H9 (cell line): Measurements from ENCODE around the gene ATF4. TPM values are rescaled to one million over a fixed set of nuclear protein-coding genes. Genes with fewer than 3 reads are reported as not detected.

Source experiments
- DNase-seq: peaks from one replicate; pipeline ENCODE4 v3.0.0-alpha.2; 2017
- H2AFZ ChIP-seq: one replicate; pipeline ENCODE4 v1.6.1; 2013; ENCODE audit warnings: mild to moderate bottlenecking, low read length, control low read depth, moderate library complexity
- H2AK5ac ChIP-seq: 2 replicates; pipeline ENCODE4 v1.6.1; 2013; ENCODE audit warnings: low read length, control low read depth, mixed read lengths; ENCODE audit not compliant: insufficient read length
- H2BK120ac ChIP-seq: one replicate; pipeline ENCODE4 v1.6.1; 2013; ENCODE audit warnings: low read depth, mild to moderate bottlenecking, low read length, control low read depth, inconsistent platforms; ENCODE audit not compliant: poor library complexity, severe bottlenecking
- H2BK12ac ChIP-seq: 2 replicates; pipeline ENCODE4 v1.6.1; 2013; ENCODE audit warnings: low read length, control low read depth, mixed read lengths, low read depth; ENCODE audit not compliant: insufficient read length
- H2BK15ac ChIP-seq: 2 replicates; pipeline ENCODE4 v1.6.1; 2013; ENCODE audit warnings: low read depth, low read length, control low read depth
- H2BK20ac ChIP-seq: one replicate; pipeline ENCODE4 v1.6.1; 2013; ENCODE audit warnings: low read depth, mild to moderate bottlenecking, low read length, control low read depth, inconsistent platforms; ENCODE audit not compliant: poor library complexity, severe bottlenecking
- H2BK5ac ChIP-seq: 2 replicates; pipeline ENCODE4 v1.6.1; 2013; ENCODE audit warnings: low read length, control low read depth, mixed read lengths; ENCODE audit not compliant: insufficient read length
- H3K14ac ChIP-seq: 2 replicates; pipeline ENCODE4 v1.6.1; 2013; ENCODE audit warnings: low read length, control low read depth; ENCODE audit not compliant: insufficient read depth
- H3K18ac ChIP-seq: 2 replicates; pipeline ENCODE4 v1.6.1; 2013; ENCODE audit warnings: low read depth, mild to moderate bottlenecking, mixed read lengths, low read length, control low read depth; ENCODE audit not compliant: insufficient read length
- H3K23ac ChIP-seq: 2 replicates; pipeline ENCODE4 v1.6.1; 2013; ENCODE audit warnings: low read length, control low read depth, mixed read lengths, low read depth; ENCODE audit not compliant: insufficient read length
- H3K23me2 ChIP-seq: 2 replicates; pipeline ENCODE4 v1.6.1; 2013; ENCODE audit warnings: low read depth, mild to moderate bottlenecking, mixed read lengths, low read length, control low read depth; ENCODE audit not compliant: insufficient read length, poor library complexity, severe bottlenecking
- H3K27ac ChIP-seq: 2 replicates; pipeline ENCODE4 v1.5.1; 2013; ENCODE audit warnings: low read length, control low read depth, mixed read lengths, low read depth; ENCODE audit not compliant: insufficient read length
- H3K27me3 ChIP-seq: 2 replicates; pipeline ENCODE4 v1.6.1; 2013; ENCODE audit warnings: low read length, control low read depth, inconsistent platforms; ENCODE audit not compliant: insufficient read depth
- H3K4ac ChIP-seq: 2 replicates; pipeline ENCODE4 v1.6.1; 2013; ENCODE audit warnings: low read depth, mild to moderate bottlenecking, control low read depth, inconsistent platforms, low read length, moderate library complexity
- H3K4me1 ChIP-seq: 2 replicates; pipeline ENCODE4 v1.6.1; 2013; ENCODE audit warnings: low read length, control low read depth, inconsistent platforms; ENCODE audit not compliant: insufficient read depth
- H3K4me2 ChIP-seq: 2 replicates; pipeline ENCODE4 v1.6.1; 2013; ENCODE audit warnings: low read length, control low read depth, mixed read lengths; ENCODE audit not compliant: insufficient read length, insufficient read depth
- H3K56ac ChIP-seq: 2 replicates; pipeline ENCODE4 v1.6.1; 2013; ENCODE audit warnings: low read depth, mild to moderate bottlenecking, mixed read lengths, low read length, control low read depth; ENCODE audit not compliant: insufficient read length
- H3K79me1 ChIP-seq: 2 replicates; pipeline ENCODE4 v1.6.1; 2013; ENCODE audit warnings: low read depth, mild to moderate bottlenecking, moderate library complexity, low read length, control low read depth, inconsistent platforms; ENCODE audit not compliant: insufficient read depth, poor library complexity, severe bottlenecking
- H3K79me2 ChIP-seq: 2 replicates; pipeline ENCODE4 v1.6.1; 2013; ENCODE audit warnings: low read length, control low read depth, inconsistent platforms; ENCODE audit not compliant: insufficient read depth
- H3K9ac ChIP-seq: 2 replicates; pipeline ENCODE4 v1.6.1; 2013; ENCODE audit warnings: low read length, control low read depth, mixed read lengths; ENCODE audit not compliant: insufficient read length; ENCODE audit errors: extremely low read depth
- H3K9me3 ChIP-seq: one replicate; pipeline ENCODE4 v1.6.1; 2013; ENCODE audit warnings: low read depth, low read length, inconsistent platforms; ENCODE audit not compliant: control insufficient read depth
- H3T11ph ChIP-seq: one replicate; pipeline ENCODE4 v1.6.1; 2013; ENCODE audit warnings: mild to moderate bottlenecking, low read length, control low read depth, inconsistent platforms
- H4K20me1 ChIP-seq: one replicate; pipeline ENCODE4 v1.6.1; 2013; ENCODE audit not compliant: control insufficient read depth, insufficient read length, insufficient read depth
- H4K5ac ChIP-seq: 2 replicates; pipeline ENCODE4 v1.6.1; 2013; ENCODE audit warnings: low read depth, mild to moderate bottlenecking, mixed read lengths, low read length, control low read depth; ENCODE audit not compliant: insufficient read length
- H4K8ac ChIP-seq: replicated peaks from 2 replicates; pipeline ENCODE4 v1.6.1; 2013; ENCODE audit warnings: low read length, control low read depth, mixed read lengths, low read depth; ENCODE audit not compliant: insufficient read length
- H4K91ac ChIP-seq: 2 replicates; pipeline ENCODE4 v1.6.1; 2013; ENCODE audit warnings: low read depth, mild to moderate bottlenecking, moderate library complexity, mixed read lengths, low read length, control low read depth; ENCODE audit not compliant: insufficient read length
- H3K27ac Mint-ChIP-seq, 3 experiments: 2 replicates in 2 of 3; 3 replicates in 1 of 3; pipeline ENCODE4 v1.8.0; 2020 to 2021; ENCODE audit warnings: mixed read lengths in 3 of 3, mild to moderate bottlenecking in 1 of 3, moderate library complexity in 1 of 3
- H3K27me3 Mint-ChIP-seq: 2 replicates; pipeline ENCODE4 v1.8.0; 2021; ENCODE audit warnings: low read depth, mild to moderate bottlenecking, moderate library complexity, mixed read lengths
- H3K36me3 Mint-ChIP-seq, 3 experiments: 2 replicates in 2 of 3; 3 replicates in 1 of 3; pipeline ENCODE4 v1.8.0; 2020 to 2021; ENCODE audit warnings: low read depth in 3 of 3, mixed read lengths in 3 of 3; ENCODE audit not compliant: insufficient read depth in 1 of 3
- H3K4me1 Mint-ChIP-seq, 2 experiments: 2 replicates each; pipeline ENCODE4 v1.8.0; 2020; ENCODE audit warnings: mixed read lengths in 2 of 2
- H3K4me3 Mint-ChIP-seq, 2 experiments: 2 replicates in 1 of 2; 3 replicates in 1 of 2; pipeline ENCODE4 v1.8.0; 2020 to 2021; ENCODE audit warnings: mild to moderate bottlenecking in 2 of 2, mixed read lengths in 2 of 2, moderate library complexity in 1 of 2
- H3K9me3 Mint-ChIP-seq, 2 experiments: 2 replicates in 1 of 2; 3 replicates in 1 of 2; pipeline ENCODE4 v1.8.0; 2020; ENCODE audit warnings: mild to moderate bottlenecking in 2 of 2, mixed read lengths in 2 of 2, moderate library complexity in 1 of 2
- whole genome bisulfite sequencing: extraction: QIAGEN DNeasy Blood & Tissue Kit; methylation state at CpG from one replicate; pipeline ENCODE4 v1.1.7; 2013; ENCODE audit warnings: missing lambda C conversion rate, low lambda C conversion rate, mixed read lengths; ENCODE audit not compliant: insufficient read length; ENCODE audit errors: extremely low coverage; 5-methylcytosine and 5-hydroxymethylcytosine counted together
- total RNA-seq: library from RNA; stranded (reverse); gene quantifications from 2 replicates; pipeline ENCODE4 v1.2.1, GENCODE V29; 2021
- TF ChIP-seq, protein P1 (sequence below): fragments of 200-600 bp; sonication (generic); conservative IDR thresholded peaks from 3 replicates; pipeline ENCODE4 v1.8.0; 2021; ENCODE audit warnings: antibody characterized with exemption, mild to moderate bottlenecking

ATF4 gene
- total RNA-seq, 1 experiment from 2014 or later = 455 TPM

DNA sequence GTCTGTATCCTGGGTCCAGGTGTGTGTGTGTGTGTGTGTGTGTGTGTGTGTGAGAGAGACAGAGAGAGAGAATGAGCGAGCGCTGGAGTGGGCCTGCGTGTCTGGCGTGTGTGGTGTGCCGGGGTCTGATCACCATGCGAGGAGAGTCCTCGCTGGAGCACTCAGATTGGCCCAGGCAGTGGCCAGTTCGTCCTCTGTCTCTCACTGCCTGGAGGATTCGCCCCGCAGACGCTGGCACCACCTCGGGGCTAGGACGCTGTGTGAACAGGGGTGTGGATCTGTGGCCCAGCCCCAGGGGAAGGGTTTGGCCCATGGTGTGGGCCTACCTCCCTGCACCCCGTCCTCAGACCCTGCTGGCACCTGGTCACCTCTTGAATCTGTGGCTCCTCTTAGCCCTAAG is 38.6 kb downstream of the ATF4 start:
- no peak overlapping the region for H3T11ph ChIP-seq
- H4K91ac ChIP-seq = no peak overlapping the region
- no peak for DNase-seq
- H4K8ac ChIP-seq = no peak overlapping the region
- no peak overlapping the region for H3K27ac Mint-ChIP-seq
- H3K9ac ChIP-seq = no peak overlapping the region
- no peak overlapping the region for H2BK12ac ChIP-seq
- H3K4me1 ChIP-seq = no peaks in the 10 kb centered on the region
- peaks cover 36% of the 10 kb centered on the region for H3K27me3 ChIP-seq
- no peaks in the 10 kb centered on the region; a peak in 1 of 7 replicates for H3K36me3 Mint-ChIP-seq
- no peak overlapping the region for H3K23ac ChIP-seq
- no peak overlapping the region for H2AFZ ChIP-seq
- TF ChIP-seq, protein P1, sequence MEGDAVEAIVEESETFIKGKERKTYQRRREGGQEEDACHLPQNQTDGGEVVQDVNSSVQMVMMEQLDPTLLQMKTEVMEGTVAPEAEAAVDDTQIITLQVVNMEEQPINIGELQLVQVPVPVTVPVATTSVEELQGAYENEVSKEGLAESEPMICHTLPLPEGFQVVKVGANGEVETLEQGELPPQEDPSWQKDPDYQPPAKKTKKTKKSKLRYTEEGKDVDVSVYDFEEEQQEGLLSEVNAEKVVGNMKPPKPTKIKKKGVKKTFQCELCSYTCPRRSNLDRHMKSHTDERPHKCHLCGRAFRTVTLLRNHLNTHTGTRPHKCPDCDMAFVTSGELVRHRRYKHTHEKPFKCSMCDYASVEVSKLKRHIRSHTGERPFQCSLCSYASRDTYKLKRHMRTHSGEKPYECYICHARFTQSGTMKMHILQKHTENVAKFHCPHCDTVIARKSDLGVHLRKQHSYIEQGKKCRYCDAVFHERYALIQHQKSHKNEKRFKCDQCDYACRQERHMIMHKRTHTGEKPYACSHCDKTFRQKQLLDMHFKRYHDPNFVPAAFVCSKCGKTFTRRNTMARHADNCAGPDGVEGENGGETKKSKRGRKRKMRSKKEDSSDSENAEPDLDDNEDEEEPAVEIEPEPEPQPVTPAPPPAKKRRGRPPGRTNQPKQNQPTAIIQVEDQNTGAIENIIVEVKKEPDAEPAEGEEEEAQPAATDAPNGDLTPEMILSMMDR = no peak
- no peaks in the 10 kb centered on the region for H3K79me2 ChIP-seq
- H3K27me3 Mint-ChIP-seq = peaks cover 39% of the 10 kb centered on the region
- no peak overlapping the region for H2BK5ac ChIP-seq
- no CpG with 5 or more reads among the region's 14 CpGs for WGBS
- no peaks in the 10 kb centered on the region for H4K20me1 ChIP-seq
- no peak overlapping the region for H3K56ac ChIP-seq
- H3K79me1 ChIP-seq = no peaks in the 10 kb centered on the region
- H3K4me3 Mint-ChIP-seq = peak overlapping the region in 1 of 2 experiments; percentile 71; a peak in 3 of 5 replicates
- H4K5ac ChIP-seq = no peak overlapping the region
- no peak overlapping the region for H3K4me2 ChIP-seq
- H3K9me3 Mint-ChIP-seq = no peaks in the 10 kb centered on the region
- H2BK20ac ChIP-seq = no peak overlapping the region
- H2AK5ac ChIP-seq = no peak overlapping the region
- H3K4ac ChIP-seq = no peak overlapping the region
- H3K18ac ChIP-seq = no peak overlapping the region
- H3K23me2 ChIP-seq = peaks cover 4% of the 10 kb centered on the region
- H3K4me1 Mint-ChIP-seq = peaks cover 9 to 17% of the 10 kb centered on the region in 2 experiments
- H2BK15ac ChIP-seq = no peak overlapping the region
- H2BK120ac ChIP-seq = no peak overlapping the region
- no peak overlapping the region; the same call in 1 of the 2 replicates for H3K14ac ChIP-seq
- no peaks in the 10 kb centered on the region for H3K9me3 ChIP-seq
- no peak overlapping the region for H3K27ac ChIP-seq
